ENCODE data around the gene WDR13.

DNA sequence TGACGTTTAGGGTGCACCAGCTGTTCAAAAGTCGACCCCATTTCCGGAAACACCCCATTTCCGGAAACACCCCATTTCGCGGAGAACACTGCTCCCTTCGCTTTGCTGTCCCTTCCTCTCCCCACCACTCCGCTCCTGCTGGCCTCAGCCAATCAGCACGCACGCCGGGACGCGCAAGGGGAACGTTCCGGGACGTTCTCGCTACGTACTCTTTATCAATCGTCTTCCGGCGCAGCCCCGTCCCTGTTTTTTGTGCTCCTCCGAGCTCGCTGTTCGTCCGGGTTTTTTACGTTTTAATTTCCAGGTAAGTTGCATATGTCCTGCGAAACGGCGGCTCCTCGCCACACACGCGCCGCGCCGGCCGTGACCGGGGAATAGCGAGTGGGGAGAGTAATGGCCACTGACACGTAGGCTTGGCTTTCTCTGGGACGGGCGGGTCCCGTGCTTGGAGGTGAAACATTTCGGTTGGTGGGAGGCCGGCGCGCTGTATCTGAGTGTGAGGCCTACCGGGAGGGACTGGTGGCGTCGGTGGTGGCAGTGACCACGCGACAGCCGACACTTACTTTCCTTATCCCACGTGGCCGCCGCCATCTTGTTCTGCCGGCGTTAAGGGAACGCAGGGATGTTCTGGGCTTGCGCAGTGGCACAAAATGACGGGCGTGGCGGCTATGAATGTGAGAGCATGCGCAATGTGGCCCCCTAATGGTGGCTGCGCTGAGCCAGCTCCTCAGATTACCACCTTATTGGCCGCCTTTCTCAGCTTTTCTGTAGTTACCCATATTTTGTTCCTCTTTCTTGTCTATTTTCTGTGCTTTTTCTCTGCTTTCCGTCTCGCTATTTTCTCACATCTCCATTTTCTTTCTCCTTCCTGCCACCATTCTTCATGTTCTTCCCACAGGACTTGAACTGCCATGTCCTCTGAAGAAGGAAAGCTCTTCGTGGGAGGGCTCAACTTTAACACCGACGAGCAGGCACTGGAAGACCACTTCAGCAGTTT is 22.7 kb upstream of the WDR13 start, which contains the start of gene RBM3:
- TF ChIP-seq ZNF274 (IDR thresholded peaks at IDR 0.05; ENCODE audit: low read depth, low read length) (no peak), SUZ12 (IDR thresholded peaks at IDR 0.05; ENCODE audit: extremely low read depth, insufficient read depth, insufficient read length) (no peak), YY1 (IDR thresholded peaks at IDR 0.05; ENCODE audit: insufficient read depth, insufficient read length) (peak; percentile 88)

Data from NT2/D1 (cell line).